Measurements from ENCODE around the gene HOXC9. TPM values are rescaled to one million over a fixed set of nuclear protein-coding genes. Genes with fewer than 3 reads are reported as not detected.

Gene HOXC9
- polyA plus RNA-seq, 6 donors from 2014 or later, result not detected

Other genes starting within 250 kb of the HOXC9 start
- gene CISTR, start 248.2 kb upstream of the HOXC9 start, polyA plus RNA-seq (ENCODE audit: low read depth in 6 of 6), result not detected
- gene HOXC13, start 61.3 kb upstream of the HOXC9 start, polyA plus RNA-seq (ENCODE audit: low read depth in 6 of 6), result not detected
- gene HOXC12, start 45.3 kb upstream of the HOXC9 start, polyA plus RNA-seq (ENCODE audit: low read depth in 6 of 6), result not detected
- gene HOXC11, start 27.0 kb upstream of the HOXC9 start, polyA plus RNA-seq (ENCODE audit: low read depth in 6 of 6), result not detected
- not detected for gene HOTAIR, start 25.2 kb upstream of the HOXC9 start, polyA plus RNA-seq (ENCODE audit: low read depth in 6 of 6)
- not detected for gene HOXC10, start 15.0 kb upstream of the HOXC9 start, polyA plus RNA-seq (ENCODE audit: low read depth in 6 of 6)
- gene HOXC8, start 8.8 kb downstream of the HOXC9 start, polyA plus RNA-seq (ENCODE audit: low read depth in 6 of 6), result not detected
- not detected for gene HOXC6, start 28.3 kb downstream of the HOXC9 start, polyA plus RNA-seq (ENCODE audit: low read depth in 6 of 6)
- not detected for gene HOXC5, start 32.9 kb downstream of the HOXC9 start, polyA plus RNA-seq (ENCODE audit: low read depth in 6 of 6)
- gene HOXC4, start 53.7 kb downstream of the HOXC9 start, polyA plus RNA-seq (ENCODE audit: low read depth in 6 of 6), result 1 to 10 TPM in 1 of 6 donors, under 1 TPM in 4, not detected in 1; 0.17 to 1.0 (median 0.42) TPM
- gene SMUG1, start 188.8 kb downstream of the HOXC9 start, polyA plus RNA-seq (ENCODE audit: low read depth in 6 of 6), result 10 to 100 TPM; 27.3 to 44.4 (median 35.4) TPM

Data from naive B cell (primary cell).